Measurements from ENCODE around the gene PID1. TPM values are rescaled to one million over a fixed set of nuclear protein-coding genes. Genes with fewer than 3 reads are reported as not detected.

Gene PID1
- total and polyA plus RNA-seq, 4 donors, result 13.3 to 52.0 (median 45.7) TPM

DNA sequence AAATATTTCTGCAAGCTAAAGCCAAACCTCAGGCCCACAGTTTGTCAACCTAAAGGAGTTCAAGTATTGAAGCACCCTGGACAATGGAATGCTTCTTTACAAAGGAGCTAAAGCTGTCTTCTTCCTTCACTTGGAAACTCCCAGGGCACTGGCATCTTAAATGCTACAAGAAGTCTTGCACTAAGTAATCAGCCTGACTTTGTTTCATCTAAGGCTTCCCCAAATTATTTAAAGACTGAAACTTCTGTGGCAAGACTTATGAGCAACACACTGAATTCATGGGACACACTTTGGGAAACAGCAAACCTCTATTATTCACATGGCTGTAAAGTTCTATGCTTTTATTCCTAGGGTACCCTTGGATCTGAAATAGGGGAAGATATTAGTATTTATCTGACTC is 14.7 kb downstream of the PID1 start:
- no peak for DNase-seq (ENCODE audit: low spot score)
- peaks cover 0 to 6% (median 0%) of the 10 kb centered on the region in 4 donors for H3K9me3 ChIP-seq (ENCODE audit: control insufficient read depth in 4 of 4, low read length in 3 of 4)
- H3K36me3 ChIP-seq (ENCODE audit: control insufficient read depth in 4 of 4, insufficient read depth in 3 of 4, low read depth in 1 of 4, low read length in 3 of 4), result peaks cover 1 to 18% (median 5%) of the 10 kb centered on the region in 4 donors
- H3K4me3 ChIP-seq (ENCODE audit: low read depth in 1 of 3, low read length in 3 of 3), result no peak overlapping the region
- TF ChIP-seq JUND (IDR thresholded peaks at IDR 0.05) (no peak), ATF3 (IDR thresholded peaks at IDR 0.05) (no peak), RXRA (IDR thresholded peaks at IDR 0.05) (no peak), REST (IDR thresholded peaks at IDR 0.05) (no peak), GABPA (IDR thresholded peaks at IDR 0.05 in 1 of 2, conservative IDR thresholded peaks at IDR 0.05 in 1 of 2) (no peak), FOXA2 (IDR thresholded peaks at IDR 0.05) (no peak), YY1 (IDR thresholded peaks at IDR 0.05) (no peak), HNF4A (conservative IDR thresholded peaks at IDR 0.05) (no peak), TAF1 (conservative IDR thresholded peaks at IDR 0.05) (no peak), SP1 (IDR thresholded peaks at IDR 0.05) (no peak), RAD21 (IDR thresholded peaks at IDR 0.05) (no peak), EGR1 (IDR thresholded peaks at IDR 0.05; ENCODE audit: low read depth in 2 of 2) (no peak), HNF4G (IDR thresholded peaks at IDR 0.05) (no peak), FOXA1 (IDR thresholded peaks at IDR 0.05) (no peak), MAX (IDR thresholded peaks at IDR 0.05) (no peak), NR2F2 (IDR thresholded peaks at IDR 0.05) (no peak)
- TF ChIP-seq, protein P1, sequence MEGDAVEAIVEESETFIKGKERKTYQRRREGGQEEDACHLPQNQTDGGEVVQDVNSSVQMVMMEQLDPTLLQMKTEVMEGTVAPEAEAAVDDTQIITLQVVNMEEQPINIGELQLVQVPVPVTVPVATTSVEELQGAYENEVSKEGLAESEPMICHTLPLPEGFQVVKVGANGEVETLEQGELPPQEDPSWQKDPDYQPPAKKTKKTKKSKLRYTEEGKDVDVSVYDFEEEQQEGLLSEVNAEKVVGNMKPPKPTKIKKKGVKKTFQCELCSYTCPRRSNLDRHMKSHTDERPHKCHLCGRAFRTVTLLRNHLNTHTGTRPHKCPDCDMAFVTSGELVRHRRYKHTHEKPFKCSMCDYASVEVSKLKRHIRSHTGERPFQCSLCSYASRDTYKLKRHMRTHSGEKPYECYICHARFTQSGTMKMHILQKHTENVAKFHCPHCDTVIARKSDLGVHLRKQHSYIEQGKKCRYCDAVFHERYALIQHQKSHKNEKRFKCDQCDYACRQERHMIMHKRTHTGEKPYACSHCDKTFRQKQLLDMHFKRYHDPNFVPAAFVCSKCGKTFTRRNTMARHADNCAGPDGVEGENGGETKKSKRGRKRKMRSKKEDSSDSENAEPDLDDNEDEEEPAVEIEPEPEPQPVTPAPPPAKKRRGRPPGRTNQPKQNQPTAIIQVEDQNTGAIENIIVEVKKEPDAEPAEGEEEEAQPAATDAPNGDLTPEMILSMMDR (IDR thresholded peaks at IDR 0.05; ENCODE audit: low read depth, low read length, missing input control), result no peak
- TF ChIP-seq, protein P2, sequence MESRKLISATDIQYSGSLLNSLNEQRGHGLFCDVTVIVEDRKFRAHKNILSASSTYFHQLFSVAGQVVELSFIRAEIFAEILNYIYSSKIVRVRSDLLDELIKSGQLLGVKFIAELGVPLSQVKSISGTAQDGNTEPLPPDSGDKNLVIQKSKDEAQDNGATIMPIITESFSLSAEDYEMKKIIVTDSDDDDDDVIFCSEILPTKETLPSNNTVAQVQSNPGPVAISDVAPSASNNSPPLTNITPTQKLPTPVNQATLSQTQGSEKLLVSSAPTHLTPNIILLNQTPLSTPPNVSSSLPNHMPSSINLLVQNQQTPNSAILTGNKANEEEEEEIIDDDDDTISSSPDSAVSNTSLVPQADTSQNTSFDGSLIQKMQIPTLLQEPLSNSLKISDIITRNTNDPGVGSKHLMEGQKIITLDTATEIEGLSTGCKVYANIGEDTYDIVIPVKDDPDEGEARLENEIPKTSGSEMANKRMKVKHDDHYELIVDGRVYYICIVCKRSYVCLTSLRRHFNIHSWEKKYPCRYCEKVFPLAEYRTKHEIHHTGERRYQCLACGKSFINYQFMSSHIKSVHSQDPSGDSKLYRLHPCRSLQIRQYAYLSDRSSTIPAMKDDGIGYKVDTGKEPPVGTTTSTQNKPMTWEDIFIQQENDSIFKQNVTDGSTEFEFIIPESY (IDR thresholded peaks at IDR 0.05), result no peak
- no peak overlapping the region for H3K9ac ChIP-seq (ENCODE audit: low read depth in 1 of 2, low read length in 2 of 2)
- H3K27ac ChIP-seq (ENCODE audit: low read depth in 1 of 2, low read length in 2 of 2), result no peak overlapping the region
- H3K4me1 ChIP-seq (ENCODE audit: control insufficient read depth in 4 of 4, insufficient read depth in 4 of 4, low read length in 3 of 4), result peaks cover 2 to 12% (median 6%) of the 10 kb centered on the region in 4 donors
- no peaks in the 10 kb centered on the region for H3K27me3 ChIP-seq (ENCODE audit: control insufficient read depth in 4 of 4, insufficient read depth in 4 of 4, low read length in 3 of 4)
